D721Med (cell line): ENCODE data around the gene ANKHD1.

ENCODE experiments used
- DNase-seq: peaks from one replicate; pipeline ENCODE4 v3.0.0; 2011; ENCODE audit warnings: low spot score; ENCODE audit not compliant: insufficient read length
- FAIRE-seq: peaks from 2 replicates; lab custom pipeline; 2011; peaks lifted over from hg19 to GRCh38; lab: Jason Lieb, UNC
- CTCF ChIP-seq: IDR thresholded peaks from 2 replicates; pipeline ENCODE4 v1.5.1; 2012; ENCODE audit warnings: mild to moderate bottlenecking, control low read depth; ENCODE audit not compliant: insufficient read depth; ENCODE audit errors: missing control alignments

Gene ANKHD1

GRCh38 chr5:140393738-140394137 lies 7.9 kb upstream of the ANKHD1 start:
- FAIRE-seq (no peak), DNase-seq (no peak)
- no peak for TF ChIP-seq CTCF

DNA sequence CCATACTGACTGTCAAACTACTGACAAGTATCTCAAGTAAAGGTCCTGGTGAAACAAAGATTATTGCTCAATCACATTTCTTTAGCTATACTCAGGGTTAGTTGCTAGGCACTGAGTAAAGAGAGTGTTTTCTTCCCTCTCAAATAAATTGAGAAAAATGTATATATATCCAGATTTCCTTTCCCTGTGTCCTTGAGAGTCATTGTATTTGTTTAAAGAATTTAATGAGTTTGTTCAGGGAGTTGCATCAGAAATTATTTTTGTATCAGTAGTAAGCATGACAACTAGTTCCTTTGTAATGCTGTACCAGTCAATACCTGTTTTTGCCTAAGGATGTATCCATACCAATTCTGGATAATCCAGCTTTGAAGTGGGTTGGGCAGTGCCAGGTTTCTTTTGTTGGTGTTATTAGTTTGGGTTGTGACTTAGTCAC lies 3.2 kb upstream of the ANKHD1 start:
- no peak for FAIRE-seq
- TF ChIP-seq CTCF = no peak
- no peak for DNase-seq

- FAIRE-seq (no peak), DNase-seq (no peak)
- TF ChIP-seq CTCF = no peak
Observed at GRCh38 chr5:140399979-140400729, 1.5 kb upstream of the ANKHD1 start.

- DNase-seq = peak; percentile 57
- no peak for TF ChIP-seq CTCF
- no peak for FAIRE-seq
Observed at GRCh38 chr5:140400730-140401361, 787 bp upstream of the ANKHD1 start.

- TF ChIP-seq CTCF = no peak
- FAIRE-seq = no peak
- DNase-seq = no peak
Observed at GRCh38 chr5:140402258-140403074, 833 bp downstream of the ANKHD1 start.

GRCh38 chr5:140403613-140404012 lies 2.0 kb downstream of the ANKHD1 start:
- no peak for DNase-seq
- no peak for FAIRE-seq
- no peak for TF ChIP-seq CTCF
